GM23248 (cell line): ENCODE results near the gene GSTT4.

Experiments used
- EZH2 ChIP-seq: fragments of 200-600 bp; sonication (generic); IDR thresholded peaks from 2 replicates; pipeline ENCODE4 v1.6.1; 2018; ENCODE audit warnings: antibody characterized with exemption, mild to moderate bottlenecking; ENCODE audit not compliant: insufficient read depth, poor library complexity, severe bottlenecking
- EZH2phosphoT487 ChIP-seq: fragments of 200-600 bp; sonication (generic); IDR thresholded peaks from 2 replicates; pipeline ENCODE4 v1.6.1; 2018; ENCODE audit warnings: antibody characterized with exemption, moderate library complexity, mild to moderate bottlenecking, low read depth; ENCODE audit not compliant: insufficient read depth

DNA sequence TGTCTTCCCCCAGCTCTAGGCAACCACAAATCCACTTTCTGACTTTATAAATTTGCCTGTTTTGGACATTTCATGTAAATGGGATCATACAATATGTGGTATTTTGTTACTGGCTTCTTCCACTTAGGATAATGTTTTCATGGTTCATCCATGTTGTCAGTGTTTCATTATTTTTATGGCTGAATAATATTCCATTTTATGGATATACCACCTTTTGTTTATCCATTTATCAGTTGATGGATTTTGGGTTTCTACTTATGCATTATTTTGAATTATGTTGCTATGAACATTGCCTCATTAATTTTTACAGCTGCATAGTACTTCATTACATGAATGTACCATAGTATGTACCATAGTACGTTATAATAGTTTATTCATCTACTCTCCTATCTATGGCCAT lies 10.9 kb upstream of the GSTT4 start:
- TF ChIP-seq EZH2 (no peak), EZH2phosphoT487 (no peak)
